Measurements from ENCODE around the gene IMPA2. TPM values are rescaled to one million over a fixed set of nuclear protein-coding genes. Genes with fewer than 3 reads are reported as not detected.
"Not testable (repeated sequence)": the region's sequence is repeated elsewhere in the genome, so short reads cannot be mapped to it uniquely, and the experiment has no call there.

Gene IMPA2
- polyA plus RNA-seq, 1 donor (not counting 4 experiments of a cell fraction or from before 2014, with no cell fraction given): 17.6 TPM

GRCh38 chr18:12074736-12075135 is 93.4 kb downstream of the IMPA2 start:
- H3K36me3 ChIP-seq (ENCODE audit: control insufficient read depth in 2 of 2, extremely low read depth in 1 of 2, insufficient read depth in 2 of 2, low read length in 2 of 2): no peaks in the 10 kb centered on the region
- H3K4me2 ChIP-seq (ENCODE audit: control insufficient read depth, extremely low read depth, insufficient read depth, low read depth, low read length): no peak overlapping the region
- TF ChIP-seq, protein P1, sequence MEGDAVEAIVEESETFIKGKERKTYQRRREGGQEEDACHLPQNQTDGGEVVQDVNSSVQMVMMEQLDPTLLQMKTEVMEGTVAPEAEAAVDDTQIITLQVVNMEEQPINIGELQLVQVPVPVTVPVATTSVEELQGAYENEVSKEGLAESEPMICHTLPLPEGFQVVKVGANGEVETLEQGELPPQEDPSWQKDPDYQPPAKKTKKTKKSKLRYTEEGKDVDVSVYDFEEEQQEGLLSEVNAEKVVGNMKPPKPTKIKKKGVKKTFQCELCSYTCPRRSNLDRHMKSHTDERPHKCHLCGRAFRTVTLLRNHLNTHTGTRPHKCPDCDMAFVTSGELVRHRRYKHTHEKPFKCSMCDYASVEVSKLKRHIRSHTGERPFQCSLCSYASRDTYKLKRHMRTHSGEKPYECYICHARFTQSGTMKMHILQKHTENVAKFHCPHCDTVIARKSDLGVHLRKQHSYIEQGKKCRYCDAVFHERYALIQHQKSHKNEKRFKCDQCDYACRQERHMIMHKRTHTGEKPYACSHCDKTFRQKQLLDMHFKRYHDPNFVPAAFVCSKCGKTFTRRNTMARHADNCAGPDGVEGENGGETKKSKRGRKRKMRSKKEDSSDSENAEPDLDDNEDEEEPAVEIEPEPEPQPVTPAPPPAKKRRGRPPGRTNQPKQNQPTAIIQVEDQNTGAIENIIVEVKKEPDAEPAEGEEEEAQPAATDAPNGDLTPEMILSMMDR (optimal IDR thresholded peaks at IDR 0.05 in 1 of 3, IDR thresholded peaks at IDR 0.05 in 1 of 3, conservative IDR thresholded peaks at IDR 0.05 in 1 of 3; ENCODE audit: extremely low read depth in 1 of 3, insufficient read depth in 2 of 3, low read length in 3 of 3): peak in 1 of 3 experiments; percentile 48
- no peak for TF ChIP-seq EZH2 (IDR thresholded peaks at IDR 0.05; ENCODE audit: low read length)
- DNase-seq (ENCODE audit: low read depth, low spot score): no peak
- H3K27ac ChIP-seq (ENCODE audit: control insufficient read depth, insufficient read depth, low read length): no peak overlapping the region
- no peaks in the 10 kb centered on the region for H3K27me3 ChIP-seq (ENCODE audit: control insufficient read depth, extremely low read depth, insufficient read depth, low read length)
- no peaks in the 10 kb centered on the region for H4K20me1 ChIP-seq (ENCODE audit: control insufficient read depth, extremely low read depth, insufficient read depth, low read length)
- H3K9me3 ChIP-seq (ENCODE audit: control insufficient read depth, low read depth, low read length): no peaks in the 10 kb centered on the region
- H3K79me2 ChIP-seq (ENCODE audit: control insufficient read depth, insufficient read depth, low read length): no peaks in the 10 kb centered on the region
- no peaks in the 10 kb centered on the region for H3K9me1 ChIP-seq (ENCODE audit: control insufficient read depth, extremely low read depth, insufficient read depth, low read length)
- no peak for FAIRE-seq
- H3K9ac ChIP-seq (ENCODE audit: control insufficient read depth, extremely low read depth, insufficient read depth, low read length): no peak overlapping the region
- dilution Hi-C loops (cut with MboI; ENCODE audit: extremely low pct_ligation_motif_present, low sequenced_read_pairs): no loop called here
- H2AFZ ChIP-seq (ENCODE audit: control insufficient read depth, low read length): no peak overlapping the region
- H3K4me3 ChIP-seq (ENCODE audit: control insufficient read depth in 2 of 3, extremely low read depth in 1 of 3, insufficient read depth in 2 of 3, low read depth in 1 of 3, low read length in 3 of 3): no peak overlapping the region
- H3K4me1 ChIP-seq (ENCODE audit: control insufficient read depth, extremely low read depth, insufficient read depth, low read length): no peaks in the 10 kb centered on the region

- no peaks in the 10 kb centered on the region for H3K9me3 ChIP-seq (ENCODE audit: control insufficient read depth, low read depth, low read length)
- peak overlapping the region; percentile 35 for H3K4me2 ChIP-seq (ENCODE audit: control insufficient read depth, extremely low read depth, insufficient read depth, low read depth, low read length)
- H3K27me3 ChIP-seq (ENCODE audit: control insufficient read depth, extremely low read depth, insufficient read depth, low read length): no peaks in the 10 kb centered on the region
- no peak overlapping the region for H3K27ac ChIP-seq (ENCODE audit: control insufficient read depth, insufficient read depth, low read length)
- TF ChIP-seq, protein P1 (optimal IDR thresholded peaks at IDR 0.05 in 1 of 3, IDR thresholded peaks at IDR 0.05 in 1 of 3, conservative IDR thresholded peaks at IDR 0.05 in 1 of 3; ENCODE audit: extremely low read depth in 1 of 3, insufficient read depth in 2 of 3, low read length in 3 of 3): no peak
- TF ChIP-seq EZH2 (IDR thresholded peaks at IDR 0.05; ENCODE audit: low read length): no peak
- H3K79me2 ChIP-seq (ENCODE audit: control insufficient read depth, insufficient read depth, low read length): no peaks in the 10 kb centered on the region
- H3K9ac ChIP-seq (ENCODE audit: control insufficient read depth, extremely low read depth, insufficient read depth, low read length): peak overlapping the region; percentile 37
- H3K36me3 ChIP-seq (ENCODE audit: control insufficient read depth in 2 of 2, extremely low read depth in 1 of 2, insufficient read depth in 2 of 2, low read length in 2 of 2): no peaks in the 10 kb centered on the region
- no peaks in the 10 kb centered on the region for H3K9me1 ChIP-seq (ENCODE audit: control insufficient read depth, extremely low read depth, insufficient read depth, low read length)
- no peaks in the 10 kb centered on the region for H3K4me1 ChIP-seq (ENCODE audit: control insufficient read depth, extremely low read depth, insufficient read depth, low read length)
- no peak for FAIRE-seq
- DNase-seq (ENCODE audit: low read depth, low spot score): no peak
- no peaks in the 10 kb centered on the region for H4K20me1 ChIP-seq (ENCODE audit: control insufficient read depth, extremely low read depth, insufficient read depth, low read length)
- H3K4me3 ChIP-seq (ENCODE audit: control insufficient read depth in 2 of 3, extremely low read depth in 1 of 3, insufficient read depth in 2 of 3, low read depth in 1 of 3, low read length in 3 of 3): no peak overlapping the region
- dilution Hi-C loops (cut with MboI; ENCODE audit: extremely low pct_ligation_motif_present, low sequenced_read_pairs): no loop called here
- peak overlapping the region; percentile 22 for H2AFZ ChIP-seq (ENCODE audit: control insufficient read depth, low read length)
Observed at GRCh38 chr18:12076424-12077140, 95.3 kb downstream of the IMPA2 start.

DNA sequence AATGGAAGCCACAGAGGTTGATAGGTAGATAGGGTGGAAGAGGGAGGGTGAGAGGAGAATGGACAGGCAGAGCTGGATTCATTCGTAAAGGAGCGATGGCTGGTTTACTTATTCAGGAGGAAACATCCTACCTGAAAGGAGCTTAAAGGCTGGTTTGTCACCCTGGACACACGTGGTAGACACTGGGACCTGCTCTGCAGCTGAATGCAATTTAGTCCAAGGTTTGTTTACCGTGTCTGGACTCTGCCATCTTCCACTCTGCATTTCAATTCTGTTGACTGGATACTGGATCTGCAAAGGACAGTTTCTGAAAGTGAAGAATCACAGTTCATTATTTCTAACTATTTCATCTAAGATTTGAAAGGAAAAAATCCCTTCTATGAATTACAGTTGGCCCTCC is 96.7 kb downstream of the IMPA2 start:
- H4K20me1 ChIP-seq (ENCODE audit: control insufficient read depth, extremely low read depth, insufficient read depth, low read length); H3K9me3 ChIP-seq (ENCODE audit: control insufficient read depth, low read depth, low read length); FAIRE-seq; H3K36me3 ChIP-seq (ENCODE audit: control insufficient read depth in 2 of 2, extremely low read depth in 1 of 2, insufficient read depth in 2 of 2, low read length in 2 of 2); H3K4me1 ChIP-seq (ENCODE audit: control insufficient read depth, extremely low read depth, insufficient read depth, low read length); H3K27me3 ChIP-seq (ENCODE audit: control insufficient read depth, extremely low read depth, insufficient read depth, low read length); dilution Hi-C loops (cut with MboI; ENCODE audit: extremely low pct_ligation_motif_present, low sequenced_read_pairs); H3K27ac ChIP-seq (ENCODE audit: control insufficient read depth, insufficient read depth, low read length); DNase-seq (ENCODE audit: low read depth, low spot score); H2AFZ ChIP-seq (ENCODE audit: control insufficient read depth, low read length); H3K4me3 ChIP-seq (ENCODE audit: control insufficient read depth in 2 of 3, extremely low read depth in 1 of 3, insufficient read depth in 2 of 3, low read depth in 1 of 3, low read length in 3 of 3); H3K9me1 ChIP-seq (ENCODE audit: control insufficient read depth, extremely low read depth, insufficient read depth, low read length); H3K79me2 ChIP-seq (ENCODE audit: control insufficient read depth, insufficient read depth, low read length); H3K9ac ChIP-seq (ENCODE audit: control insufficient read depth, extremely low read depth, insufficient read depth, low read length); H3K4me2 ChIP-seq (ENCODE audit: control insufficient read depth, extremely low read depth, insufficient read depth, low read depth, low read length): not testable (repeated sequence)

Data from keratinocyte (primary cell).